ENCODE results near the gene CHD1L. TPM values are rescaled to one million over a fixed set of nuclear protein-coding genes. Genes with fewer than 3 reads are reported as not detected.
"Not testable (repeated sequence)": the region's sequence is repeated elsewhere in the genome, so short reads cannot be mapped to it uniquely, and the experiment has no call there.

Gene CHD1L
- total RNA-seq, 1 experiment from 2014 or later, result 29.2 TPM

- no peak for DNase-seq (ENCODE audit: low spot score)
These were observed 25.2 kb downstream of the CHD1L start for GRCh38 chr1:147267711-147268110.

- no peak for DNase-seq (ENCODE audit: low spot score)
These were observed 28.2 kb downstream of the CHD1L start for GRCh38 chr1:147270721-147271120.

DNA sequence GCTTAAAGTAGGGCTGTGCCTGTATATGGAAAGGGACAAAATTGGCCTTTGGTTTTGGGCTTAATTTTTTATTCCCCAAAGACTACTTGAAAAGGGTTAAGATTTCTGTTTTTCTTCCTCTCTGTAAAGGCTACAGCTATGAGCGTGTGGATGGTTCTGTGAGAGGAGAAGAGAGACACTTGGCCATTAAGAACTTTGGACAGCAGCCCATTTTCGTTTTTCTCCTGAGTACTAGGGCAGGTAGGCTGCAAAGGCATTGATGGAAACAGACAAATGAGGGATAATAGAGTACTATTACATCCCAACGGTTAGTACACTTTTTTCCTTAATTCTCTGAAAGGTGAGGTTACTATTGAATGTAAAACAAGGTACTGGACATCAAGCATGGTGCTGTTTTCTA, 29.6 kb downstream of the CHD1L start:
- no peak for DNase-seq (ENCODE audit: low spot score)

- DNase-seq (ENCODE audit: low spot score), result peak; percentile 47
These were observed 31.2 kb downstream of the CHD1L start for GRCh38 chr1:147273409-147274336.

DNA sequence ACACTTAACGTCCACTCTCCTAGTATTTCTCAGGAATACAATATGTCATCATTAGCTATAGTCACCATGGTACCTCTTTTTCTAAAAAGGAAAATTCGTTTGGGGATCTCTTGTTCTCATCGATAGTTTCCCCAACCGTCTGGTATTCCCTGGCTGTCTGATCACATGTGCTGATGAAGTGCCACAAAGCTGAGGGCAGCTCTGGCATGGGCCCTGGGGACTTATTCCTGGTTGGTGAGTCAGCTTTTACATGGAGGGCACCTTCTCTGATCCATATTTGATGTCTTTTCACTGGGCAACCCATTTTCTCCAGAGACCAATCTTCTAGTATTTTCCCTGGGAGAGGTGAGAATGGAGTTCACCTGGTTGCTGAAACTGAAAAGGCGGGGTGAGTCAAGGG, 39.5 kb downstream of the CHD1L start:
- DNase-seq (ENCODE audit: low spot score), result no peak

DNA sequence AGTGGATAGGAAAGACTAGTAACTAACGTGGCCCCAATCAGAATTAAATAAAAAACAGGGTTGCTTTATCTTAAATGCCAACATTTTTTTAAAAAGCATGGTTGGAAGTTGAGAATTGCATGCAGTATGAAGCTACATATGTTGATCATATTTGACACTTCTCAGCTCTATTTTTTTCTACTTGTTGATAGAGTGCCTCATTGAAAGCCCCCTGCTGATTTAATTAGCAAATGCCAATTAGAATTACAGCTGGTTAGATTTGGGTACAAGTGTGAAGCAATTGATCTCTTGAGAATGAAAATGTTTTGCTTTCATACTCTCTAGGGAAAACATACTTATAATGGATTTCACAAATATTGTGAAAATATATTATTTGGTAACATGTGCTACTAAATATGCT, 40.5 kb downstream of the CHD1L start:
- no peak for DNase-seq (ENCODE audit: low spot score)

GRCh38 chr1:147287133-147287865, 44.8 kb downstream of the CHD1L start:
- no peak for DNase-seq (ENCODE audit: low spot score)

DNA sequence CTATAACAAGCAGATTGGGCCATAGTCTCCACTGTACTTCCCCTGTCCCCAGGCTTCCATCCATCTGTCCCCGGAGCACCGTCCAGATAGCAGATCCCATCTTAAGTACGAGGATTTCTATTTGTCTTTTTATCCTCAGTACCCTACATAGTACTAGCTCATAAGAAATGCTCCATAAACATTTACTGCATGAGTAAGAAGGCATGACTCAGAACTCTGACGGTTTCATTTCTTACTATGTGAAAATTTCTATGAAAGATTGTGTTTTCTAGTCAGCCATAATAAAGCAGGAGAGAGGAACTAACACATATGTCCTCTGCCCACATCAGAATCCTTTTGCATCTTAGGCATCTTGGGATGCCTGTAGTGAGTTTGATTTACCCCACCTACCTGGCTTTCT, 49.5 kb downstream of the CHD1L start:
- no peak for DNase-seq (ENCODE audit: low spot score)

- DNase-seq (ENCODE audit: low spot score), result peak; percentile 31
These were observed 50.3 kb downstream of the CHD1L start for GRCh38 chr1:147292631-147293251.

DNA sequence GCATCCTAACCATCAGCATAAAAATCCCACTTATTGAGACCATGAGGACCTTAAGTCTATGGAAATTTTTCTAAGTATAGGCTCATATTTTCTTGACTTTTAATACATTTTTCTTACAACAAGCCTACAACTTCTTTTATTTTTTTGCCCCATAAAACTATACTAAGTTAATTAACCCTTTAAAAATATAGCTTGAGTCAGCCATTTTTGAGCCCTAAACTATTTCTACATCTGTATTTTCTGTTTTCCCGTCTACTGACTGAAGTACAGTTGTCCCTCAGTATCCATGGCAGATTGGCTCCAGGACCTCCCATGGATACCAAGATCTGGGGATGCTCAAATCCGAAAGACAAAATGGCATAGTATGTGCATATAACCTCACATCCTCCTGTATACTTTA, 55.0 kb downstream of the CHD1L start:
- DNase-seq (ENCODE audit: low spot score), result no peak

- DNase-seq (ENCODE audit: low spot score), result not testable (repeated sequence)
These were observed 63.3 kb downstream of the CHD1L start for GRCh38 chr1:147305803-147306202.

GRCh38 chr1:147316968-147317367, 74.5 kb downstream of the CHD1L start:
- no peak for DNase-seq (ENCODE audit: low spot score)

- not testable (repeated sequence) for DNase-seq (ENCODE audit: low spot score)
These were observed 84.6 kb downstream of the CHD1L start for GRCh38 chr1:147326933-147327687.

GRCh38 chr1:147334292-147334691, 91.8 kb downstream of the CHD1L start:
- no peak for DNase-seq (ENCODE audit: low spot score)

GRCh38 chr1:147336291-147336690, 93.8 kb downstream of the CHD1L start:
- no peak for DNase-seq (ENCODE audit: low spot score)

DNA sequence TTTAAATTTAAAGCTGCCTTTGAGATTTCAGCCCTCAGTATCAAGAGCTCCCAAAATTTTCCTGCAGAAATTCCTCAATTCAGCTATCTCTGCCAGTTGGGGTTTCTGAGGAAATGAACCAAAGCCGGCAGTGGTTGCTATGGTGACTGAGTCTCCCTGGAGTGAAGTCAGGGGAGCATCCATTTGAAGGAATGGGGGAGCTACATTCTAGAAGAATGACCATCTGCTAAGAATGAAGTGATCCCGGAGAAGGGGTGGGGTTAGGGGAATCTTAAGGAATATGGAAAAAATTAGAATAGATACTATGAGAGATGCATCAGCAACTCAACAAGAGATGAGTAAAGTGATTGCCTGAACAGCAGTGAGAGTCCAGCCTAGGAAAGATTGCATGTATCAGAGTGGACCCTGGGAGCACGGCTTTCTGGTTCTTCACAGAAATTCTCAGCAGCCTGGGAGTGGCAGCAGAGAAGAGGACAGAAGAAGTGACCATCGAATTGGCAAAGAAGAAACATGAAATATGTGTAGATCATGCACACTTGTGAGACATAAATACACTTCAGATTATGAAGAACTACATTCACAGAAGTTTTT, 94.7 kb downstream of the CHD1L start:
- no peak for DNase-seq (ENCODE audit: low spot score)

GRCh38 chr1:147338571-147338970, 96.1 kb downstream of the CHD1L start:
- no peak for DNase-seq (ENCODE audit: low spot score)

GRCh38 chr1:147341246-147341645, 98.8 kb downstream of the CHD1L start:
- DNase-seq (ENCODE audit: low spot score), result no peak
